Nephron progenitor cell (in vitro differentiated cells): ENCODE results near the gene CCDC107.
"Not testable (repeated sequence)": the region's sequence is repeated elsewhere in the genome, so short reads cannot be mapped to it uniquely, and the experiment has no call there.

Experiments
- DNase-seq: peaks from one replicate; pipeline ENCODE4 v3.0.0; 2021
- H3K27ac Mint-ChIP-seq: 2 replicates; pipeline ENCODE4 v1.8.0; 2021; ENCODE audit warnings: mild to moderate bottlenecking, moderate library complexity, mixed read lengths
- H3K27me3 Mint-ChIP-seq: 2 replicates; pipeline ENCODE4 v1.8.0; 2021; ENCODE audit warnings: mild to moderate bottlenecking, low read depth, mixed read lengths; ENCODE audit not compliant: poor library complexity
- H3K36me3 Mint-ChIP-seq: 2 replicates; pipeline ENCODE4 v1.8.0; 2021; ENCODE audit warnings: low read depth, mixed read lengths
- H3K4me1 Mint-ChIP-seq: 2 replicates; pipeline ENCODE4 v1.8.0; 2021; ENCODE audit warnings: mixed read lengths
- H3K4me3 Mint-ChIP-seq: 2 replicates; pipeline ENCODE4 v1.8.0; 2021; ENCODE audit warnings: mild to moderate bottlenecking, moderate library complexity, mixed read lengths
- H3K9me3 Mint-ChIP-seq: 2 replicates; pipeline ENCODE4 v1.8.0; 2021; ENCODE audit warnings: mild to moderate bottlenecking, moderate library complexity, mixed read lengths
- CTCF ChIP-seq: fragments of 200-600 bp; sonication (generic); IDR thresholded peaks from 2 replicates; pipeline ENCODE4 v1.5.0; 2021; ENCODE audit warnings: antibody characterized with exemption

CCDC107 gene

GRCh38 chr9:35638751-35639150 lies 19.3 kb upstream of the CCDC107 start:
- Mint-ChIP-seq H3K9me3 (peaks cover 26% of the 10 kb centered on the region), H3K27me3 (peaks cover 19% of the 10 kb centered on the region), H3K36me3 (peaks cover 26% of the 10 kb centered on the region), H3K4me1 (peaks cover 24% of the 10 kb centered on the region)
- not testable (repeated sequence) for H3K4me3 Mint-ChIP-seq, DNase-seq, H3K27ac Mint-ChIP-seq

- Mint-ChIP-seq H3K36me3 (peaks cover 26% of the 10 kb centered on the region), H3K4me1 (peaks cover 20% of the 10 kb centered on the region), H3K9me3 (peaks cover 26% of the 10 kb centered on the region), H3K27me3 (peaks cover 19% of the 10 kb centered on the region)
- not testable (repeated sequence) for H3K27ac Mint-ChIP-seq, DNase-seq, H3K4me3 Mint-ChIP-seq
These were observed 18.9 kb upstream of the CCDC107 start for GRCh38 chr9:35639225-35639624.

GRCh38 chr9:35639631-35640030 lies 18.5 kb upstream of the CCDC107 start:
- peaks cover 26% of the 10 kb centered on the region for H3K9me3 Mint-ChIP-seq
- no peak overlapping the region for H3K27ac Mint-ChIP-seq
- no peak for DNase-seq
- TF ChIP-seq CTCF: no peak
- peaks cover 20% of the 10 kb centered on the region for H3K4me1 Mint-ChIP-seq
- H3K27me3 Mint-ChIP-seq: peaks cover 19% of the 10 kb centered on the region
- H3K4me3 Mint-ChIP-seq: no peak overlapping the region
- peaks cover 29% of the 10 kb centered on the region for H3K36me3 Mint-ChIP-seq

- DNase-seq, H3K4me3 Mint-ChIP-seq, H3K27ac Mint-ChIP-seq: not testable (repeated sequence)
- Mint-ChIP-seq H3K9me3 (peaks cover 26% of the 10 kb centered on the region), H3K27me3 (peaks cover 19% of the 10 kb centered on the region), H3K36me3 (peaks cover 29% of the 10 kb centered on the region), H3K4me1 (peaks cover 14% of the 10 kb centered on the region)
These were observed 17.7 kb upstream of the CCDC107 start for GRCh38 chr9:35640431-35640830.

- not testable (repeated sequence) for DNase-seq, H3K27ac Mint-ChIP-seq, H3K4me3 Mint-ChIP-seq
- Mint-ChIP-seq H3K4me1 (peaks cover 15% of the 10 kb centered on the region), H3K27me3 (peaks cover 14% of the 10 kb centered on the region), H3K9me3 (peaks cover 26% of the 10 kb centered on the region), H3K36me3 (peaks cover 29% of the 10 kb centered on the region)
These were observed 16.6 kb upstream of the CCDC107 start for GRCh38 chr9:35641478-35641877.

- H3K9me3 Mint-ChIP-seq: peaks cover 18% of the 10 kb centered on the region
- H3K27me3 Mint-ChIP-seq: peaks cover 11% of the 10 kb centered on the region
- DNase-seq: no peak
- no peak for TF ChIP-seq CTCF
- H3K4me1 Mint-ChIP-seq: peaks cover 24% of the 10 kb centered on the region
- H3K4me3 Mint-ChIP-seq: no peak overlapping the region
- peaks cover 22% of the 10 kb centered on the region for H3K36me3 Mint-ChIP-seq
- H3K27ac Mint-ChIP-seq: no peak overlapping the region
These were observed 15.0 kb upstream of the CCDC107 start for GRCh38 chr9:35643046-35643445.

GRCh38 chr9:35645736-35646135 lies 12.4 kb upstream of the CCDC107 start:
- Mint-ChIP-seq H3K4me1 (peaks cover 40% of the 10 kb centered on the region), H3K36me3 (peaks cover 14% of the 10 kb centered on the region), H3K9me3 (peaks cover 11% of the 10 kb centered on the region), H3K4me3 (peak overlapping the region; percentile 90)
- H3K27me3 Mint-ChIP-seq, DNase-seq, H3K27ac Mint-ChIP-seq: not testable (repeated sequence)

- peaks cover 6% of the 10 kb centered on the region for H3K27me3 Mint-ChIP-seq
- peaks cover 7% of the 10 kb centered on the region for H3K9me3 Mint-ChIP-seq
- H3K36me3 Mint-ChIP-seq: peaks cover 10% of the 10 kb centered on the region
- peaks cover 40% of the 10 kb centered on the region for H3K4me1 Mint-ChIP-seq
- H3K4me3 Mint-ChIP-seq: peak overlapping the region; percentile 90
- peak; percentile 55 for DNase-seq
- TF ChIP-seq CTCF: no peak
- H3K27ac Mint-ChIP-seq: peak overlapping the region; percentile 86
These were observed 11.9 kb upstream of the CCDC107 start for GRCh38 chr9:35646153-35646532.
